Measurements from ENCODE around the gene CACNA1I.

CACNA1I gene

GRCh38 chr22:39662686-39663052 is 92.1 kb downstream of the CACNA1I start:
- H3K27me3 Mint-ChIP-seq (ENCODE audit: low read depth) = peaks cover 21% of the 10 kb centered on the region
- H3K27ac Mint-ChIP-seq = no peak overlapping the region

GRCh38 chr22:39663751-39664150 is 93.2 kb downstream of the CACNA1I start:
- H3K4me1 Mint-ChIP-seq (ENCODE audit: low read depth) = peaks cover 11% of the 10 kb centered on the region
- no peak overlapping the region for H3K27ac Mint-ChIP-seq
- H3K4me3 Mint-ChIP-seq = no peak overlapping the region
- H3K27me3 Mint-ChIP-seq (ENCODE audit: low read depth) = peaks cover 21% of the 10 kb centered on the region
- no peaks in the 10 kb centered on the region for H3K9me3 Mint-ChIP-seq
- no peaks in the 10 kb centered on the region for H3K36me3 Mint-ChIP-seq (ENCODE audit: low read depth)

More at GRCh38 chr22:39662686-39663052, 92.1 kb downstream of the CACNA1I start:
- H3K9me3 Mint-ChIP-seq = no peaks in the 10 kb centered on the region
- no peak overlapping the region for H3K4me3 Mint-ChIP-seq
- H3K4me1 Mint-ChIP-seq (ENCODE audit: low read depth) = peaks cover 22% of the 10 kb centered on the region
- no peaks in the 10 kb centered on the region for H3K36me3 Mint-ChIP-seq (ENCODE audit: low read depth)

DNA sequence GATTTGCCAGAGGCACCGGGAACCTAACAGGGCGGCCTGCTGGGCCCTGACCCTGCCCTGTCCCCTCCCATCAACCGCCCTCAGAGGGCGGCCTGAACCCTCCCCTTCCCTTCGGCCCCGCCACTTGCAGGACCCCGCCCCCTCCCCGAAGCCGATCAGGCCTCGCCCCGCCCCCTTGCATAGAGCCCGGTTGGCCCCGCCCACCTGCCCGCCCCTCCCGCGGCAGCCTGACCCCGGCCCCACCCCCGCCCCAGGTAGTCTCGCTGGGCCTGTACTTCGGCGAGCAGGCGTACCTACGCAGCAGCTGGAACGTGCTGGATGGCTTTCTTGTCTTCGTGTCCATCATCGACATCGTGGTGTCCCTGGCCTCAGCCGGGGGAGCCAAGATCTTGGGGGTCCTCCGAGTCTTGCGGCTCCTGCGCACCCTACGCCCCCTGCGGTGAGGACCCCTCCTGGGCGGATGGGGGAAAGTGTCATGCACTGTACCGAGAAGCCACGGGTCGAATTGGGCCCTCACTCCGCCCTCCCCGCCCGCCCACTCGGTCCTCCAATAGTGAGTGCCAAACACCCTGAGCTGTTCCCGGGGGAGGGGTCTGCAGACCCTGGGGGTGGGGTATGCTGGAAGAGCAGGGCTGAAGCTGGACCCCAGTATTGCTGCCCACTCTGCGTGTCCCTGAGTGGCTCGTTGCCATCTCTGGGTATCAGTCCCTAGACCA is 94.1 kb downstream of the CACNA1I start:
- Mint-ChIP-seq H3K4me1 (ENCODE audit: low read depth) (peaks cover 8% of the 10 kb centered on the region), H3K27ac (no peak overlapping the region), H3K27me3 (ENCODE audit: low read depth) (peaks cover 21% of the 10 kb centered on the region), H3K4me3 (no peak overlapping the region), H3K9me3 (no peaks in the 10 kb centered on the region), H3K36me3 (ENCODE audit: low read depth) (no peaks in the 10 kb centered on the region)

DNA sequence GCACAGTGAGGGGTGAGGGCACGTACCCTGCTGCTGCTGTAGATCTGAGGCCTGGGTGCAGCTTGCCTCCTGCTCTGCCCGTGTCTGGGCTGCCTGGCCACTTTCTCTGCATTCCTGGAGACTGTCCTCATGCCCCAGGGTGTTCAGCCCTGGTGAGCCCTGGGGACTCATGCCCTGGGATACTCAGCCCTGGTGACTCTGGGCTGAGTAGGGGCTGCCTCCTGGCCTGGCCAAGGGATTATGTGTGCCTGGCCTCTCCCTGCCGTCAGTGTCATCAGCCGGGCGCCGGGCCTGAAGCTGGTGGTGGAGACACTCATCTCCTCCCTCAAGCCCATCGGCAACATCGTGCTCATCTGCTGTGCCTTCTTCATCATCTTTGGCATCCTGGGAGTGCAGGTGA is 94.7 kb downstream of the CACNA1I start:
- H3K27me3 Mint-ChIP-seq (ENCODE audit: low read depth) = peaks cover 21% of the 10 kb centered on the region
- peaks cover 8% of the 10 kb centered on the region for H3K4me1 Mint-ChIP-seq (ENCODE audit: low read depth)
- no peak overlapping the region for H3K4me3 Mint-ChIP-seq
- H3K36me3 Mint-ChIP-seq (ENCODE audit: low read depth) = no peaks in the 10 kb centered on the region
- no peak overlapping the region for H3K27ac Mint-ChIP-seq
- H3K9me3 Mint-ChIP-seq = no peaks in the 10 kb centered on the region

- Mint-ChIP-seq H3K4me3 (no peak overlapping the region), H3K27ac (no peak overlapping the region), H3K9me3 (no peaks in the 10 kb centered on the region), H3K36me3 (ENCODE audit: low read depth) (no peaks in the 10 kb centered on the region), H3K27me3 (ENCODE audit: low read depth) (peaks cover 21% of the 10 kb centered on the region), H3K4me1 (ENCODE audit: low read depth) (peaks cover 8% of the 10 kb centered on the region)
Measured at GRCh38 chr22:39665661-39666431, 95.3 kb downstream of the CACNA1I start.

DNA sequence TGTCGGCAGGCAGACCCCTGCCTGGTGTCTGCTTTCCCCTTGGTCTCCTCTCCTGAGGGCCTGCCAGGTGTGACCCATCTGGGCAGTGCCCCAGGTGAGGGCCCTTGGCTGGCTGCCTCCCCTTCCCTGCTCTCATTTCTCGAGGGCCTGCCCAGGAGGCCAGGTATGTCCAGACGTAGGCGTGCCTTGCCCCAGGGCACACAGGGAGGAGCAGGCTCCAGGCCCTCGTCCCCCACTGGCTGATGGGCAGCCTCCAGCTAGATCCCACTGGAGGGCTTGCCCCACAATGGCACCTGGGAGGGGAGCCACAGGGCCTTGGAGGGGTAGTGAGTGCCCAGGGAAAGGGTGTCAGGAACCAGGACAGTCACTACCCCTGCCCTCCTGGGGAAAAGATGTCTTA is 95.9 kb downstream of the CACNA1I start:
- Mint-ChIP-seq H3K4me1 (ENCODE audit: low read depth) (peaks cover 8% of the 10 kb centered on the region), H3K36me3 (ENCODE audit: low read depth) (peaks cover 5% of the 10 kb centered on the region), H3K9me3 (peaks cover 5% of the 10 kb centered on the region), H3K27me3 (ENCODE audit: low read depth) (peaks cover 20% of the 10 kb centered on the region), H3K4me3 (no peak overlapping the region), H3K27ac (no peak overlapping the region)

DNA sequence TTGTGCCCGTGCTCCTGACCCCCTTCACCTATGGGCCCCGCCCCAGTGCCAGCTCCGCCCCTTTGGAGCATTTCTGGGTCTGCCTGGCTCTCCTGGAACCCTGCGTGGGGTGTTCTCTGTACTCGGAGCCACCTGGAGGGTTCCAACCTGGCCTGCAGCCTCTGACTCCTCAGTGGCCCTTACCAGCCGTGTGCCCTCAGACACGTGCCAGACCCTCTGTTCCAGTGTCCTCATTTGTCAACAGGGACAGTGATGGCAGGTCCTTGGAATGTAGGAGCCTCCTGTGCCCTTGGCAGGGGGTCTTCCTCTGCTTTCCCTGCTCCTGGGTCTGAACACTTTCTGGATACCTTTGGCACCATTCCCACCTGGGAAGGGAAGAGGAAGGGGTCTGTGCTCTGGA is 96.4 kb downstream of the CACNA1I start:
- H3K27ac Mint-ChIP-seq = no peak overlapping the region
- H3K4me1 Mint-ChIP-seq (ENCODE audit: low read depth) = peaks cover 8% of the 10 kb centered on the region
- H3K4me3 Mint-ChIP-seq = no peak overlapping the region
- peaks cover 19% of the 10 kb centered on the region for H3K27me3 Mint-ChIP-seq (ENCODE audit: low read depth)
- H3K36me3 Mint-ChIP-seq (ENCODE audit: low read depth) = peaks cover 8% of the 10 kb centered on the region
- peaks cover 9% of the 10 kb centered on the region for H3K9me3 Mint-ChIP-seq

GRCh38 chr22:39669432-39669831 is 98.9 kb downstream of the CACNA1I start:
- H3K36me3 Mint-ChIP-seq (ENCODE audit: low read depth) = peaks cover 19% of the 10 kb centered on the region
- no peak overlapping the region for H3K4me3 Mint-ChIP-seq
- H3K9me3 Mint-ChIP-seq = peaks cover 18% of the 10 kb centered on the region
- no peak overlapping the region for H3K27ac Mint-ChIP-seq
- peaks cover 11% of the 10 kb centered on the region for H3K27me3 Mint-ChIP-seq (ENCODE audit: low read depth)
- no peaks in the 10 kb centered on the region for H3K4me1 Mint-ChIP-seq (ENCODE audit: low read depth)

- Mint-ChIP-seq H3K27me3 (ENCODE audit: low read depth) (peaks cover 3% of the 10 kb centered on the region), H3K4me3 (no peak overlapping the region), H3K9me3 (peaks cover 18% of the 10 kb centered on the region), H3K36me3 (ENCODE audit: low read depth) (peaks cover 19% of the 10 kb centered on the region), H3K4me1 (ENCODE audit: low read depth) (no peaks in the 10 kb centered on the region), H3K27ac (no peak overlapping the region)
Measured at GRCh38 chr22:39671936-39672335, 101.4 kb downstream of the CACNA1I start.

DNA sequence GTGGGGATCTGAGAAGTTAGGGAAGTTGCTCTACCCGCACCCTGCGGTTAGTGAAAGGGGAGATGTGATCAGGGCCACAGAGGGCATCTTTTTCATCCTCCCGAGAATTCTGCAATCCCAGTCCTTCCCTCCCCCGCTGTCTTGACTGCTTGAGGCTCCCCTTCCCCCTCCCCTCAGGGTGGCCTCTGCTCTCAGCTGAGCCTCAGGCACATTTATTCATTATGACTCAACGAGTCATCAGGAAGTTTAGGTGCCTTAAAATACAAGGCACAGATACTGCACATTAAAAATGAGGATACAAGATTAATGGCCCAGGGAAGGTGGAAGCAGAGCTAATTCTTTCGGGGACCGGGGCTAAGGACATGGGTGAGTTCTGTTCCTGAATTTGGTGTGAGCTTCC is 104.0 kb downstream of the CACNA1I start:
- Mint-ChIP-seq H3K4me3 (no peak overlapping the region), H3K4me1 (ENCODE audit: low read depth) (no peaks in the 10 kb centered on the region), H3K9me3 (peaks cover 18% of the 10 kb centered on the region), H3K27ac (no peak overlapping the region), H3K36me3 (ENCODE audit: low read depth) (peaks cover 19% of the 10 kb centered on the region), H3K27me3 (ENCODE audit: low read depth) (peaks cover 3% of the 10 kb centered on the region)

GRCh38 chr22:39675947-39676346 is 105.4 kb downstream of the CACNA1I start:
- no peaks in the 10 kb centered on the region for H3K4me1 Mint-ChIP-seq (ENCODE audit: low read depth)
- H3K27me3 Mint-ChIP-seq (ENCODE audit: low read depth) = peaks cover 3% of the 10 kb centered on the region
- no peak overlapping the region for H3K4me3 Mint-ChIP-seq
- H3K36me3 Mint-ChIP-seq (ENCODE audit: low read depth) = peaks cover 19% of the 10 kb centered on the region
- H3K9me3 Mint-ChIP-seq = peaks cover 18% of the 10 kb centered on the region
- H3K27ac Mint-ChIP-seq = no peak overlapping the region

DNA sequence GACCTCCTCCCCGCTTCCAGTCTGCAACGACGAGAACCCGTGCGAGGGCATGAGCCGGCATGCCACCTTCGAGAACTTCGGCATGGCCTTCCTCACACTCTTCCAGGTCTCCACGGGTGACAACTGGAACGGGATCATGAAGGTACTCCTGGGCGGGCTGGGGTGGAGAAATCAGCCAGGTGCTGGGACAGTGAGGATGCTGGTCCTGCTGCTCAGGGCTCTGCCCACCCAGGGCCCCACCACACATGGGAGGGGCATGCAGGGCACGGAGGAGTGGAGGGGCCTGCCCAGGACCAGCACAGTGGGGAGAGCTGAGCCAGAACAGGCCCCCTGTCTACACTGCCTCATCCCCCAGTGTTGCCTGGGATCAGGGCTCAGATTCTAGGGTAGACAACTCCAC is 107.4 kb downstream of the CACNA1I start:
- H3K27ac Mint-ChIP-seq = no peak overlapping the region
- no peaks in the 10 kb centered on the region for H3K4me1 Mint-ChIP-seq (ENCODE audit: low read depth)
- peaks cover 6% of the 10 kb centered on the region for H3K27me3 Mint-ChIP-seq (ENCODE audit: low read depth)
- no peak overlapping the region for H3K4me3 Mint-ChIP-seq
- H3K36me3 Mint-ChIP-seq (ENCODE audit: low read depth) = peaks cover 11% of the 10 kb centered on the region
- H3K9me3 Mint-ChIP-seq = no peaks in the 10 kb centered on the region

GRCh38 chr22:39678862-39679490 is 108.4 kb downstream of the CACNA1I start:
- no peak overlapping the region for H3K4me3 Mint-ChIP-seq
- H3K36me3 Mint-ChIP-seq (ENCODE audit: low read depth) = peaks cover 7% of the 10 kb centered on the region
- H3K27me3 Mint-ChIP-seq (ENCODE audit: low read depth) = peaks cover 10% of the 10 kb centered on the region
- no peaks in the 10 kb centered on the region for H3K4me1 Mint-ChIP-seq (ENCODE audit: low read depth)
- H3K9me3 Mint-ChIP-seq = no peaks in the 10 kb centered on the region
- H3K27ac Mint-ChIP-seq = no peak overlapping the region

DNA sequence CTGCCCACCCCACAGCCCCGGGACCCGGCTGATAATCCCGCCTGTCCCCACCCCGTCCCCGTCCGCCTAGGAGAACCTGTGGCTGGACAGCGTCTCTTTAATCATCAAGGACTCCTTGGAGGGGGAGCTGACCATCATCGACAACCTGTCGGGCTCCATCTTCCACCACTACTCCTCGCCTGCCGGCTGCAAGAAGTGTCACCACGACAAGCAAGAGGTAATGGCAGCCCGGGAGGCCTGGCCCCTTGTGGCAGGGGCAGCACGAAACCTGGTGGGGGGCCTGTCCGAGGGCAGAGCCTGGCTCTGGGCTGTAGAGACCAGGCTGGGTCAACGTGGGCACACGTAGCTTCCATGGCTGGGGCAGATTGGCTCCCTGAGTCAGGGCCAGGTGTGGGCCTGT is 109.1 kb downstream of the CACNA1I start:
- Mint-ChIP-seq H3K9me3 (no peaks in the 10 kb centered on the region), H3K4me1 (ENCODE audit: low read depth) (no peaks in the 10 kb centered on the region), H3K36me3 (ENCODE audit: low read depth) (peaks cover 7% of the 10 kb centered on the region)

GRCh38 chr22:39680486-39680885 is 109.9 kb downstream of the CACNA1I start:
- Mint-ChIP-seq H3K27me3 (ENCODE audit: low read depth) (peaks cover 21% of the 10 kb centered on the region), H3K36me3 (ENCODE audit: low read depth) (peaks cover 7% of the 10 kb centered on the region), H3K27ac (no peak overlapping the region), H3K4me1 (ENCODE audit: low read depth) (no peaks in the 10 kb centered on the region), H3K4me3 (no peak overlapping the region), H3K9me3 (no peaks in the 10 kb centered on the region)

More for the DNA sequence above, 109.1 kb downstream of the CACNA1I start:
- H3K4me3 Mint-ChIP-seq = no peak overlapping the region
- H3K27me3 Mint-ChIP-seq (ENCODE audit: low read depth) = peaks cover 17% of the 10 kb centered on the region
- H3K27ac Mint-ChIP-seq = no peak overlapping the region
